Stimulated activated CD4-positive, alpha-beta T cell treated with anti-CD3 and anti-CD28 coated beads, Interleukin-2, amount 100 ng/mL, for 48 hours (primary cell): Measurements from ENCODE around the gene RPL36.
"Not testable (repeated sequence)": the region's sequence is repeated elsewhere in the genome, so short reads cannot be mapped to it uniquely, and the experiment has no call there.

ENCODE experiments used
- DNase-seq, 2 donors: peaks; one replicate each; pipeline ENCODE4 v3.0.0-alpha.2; 2020

Gene RPL36

DNA sequence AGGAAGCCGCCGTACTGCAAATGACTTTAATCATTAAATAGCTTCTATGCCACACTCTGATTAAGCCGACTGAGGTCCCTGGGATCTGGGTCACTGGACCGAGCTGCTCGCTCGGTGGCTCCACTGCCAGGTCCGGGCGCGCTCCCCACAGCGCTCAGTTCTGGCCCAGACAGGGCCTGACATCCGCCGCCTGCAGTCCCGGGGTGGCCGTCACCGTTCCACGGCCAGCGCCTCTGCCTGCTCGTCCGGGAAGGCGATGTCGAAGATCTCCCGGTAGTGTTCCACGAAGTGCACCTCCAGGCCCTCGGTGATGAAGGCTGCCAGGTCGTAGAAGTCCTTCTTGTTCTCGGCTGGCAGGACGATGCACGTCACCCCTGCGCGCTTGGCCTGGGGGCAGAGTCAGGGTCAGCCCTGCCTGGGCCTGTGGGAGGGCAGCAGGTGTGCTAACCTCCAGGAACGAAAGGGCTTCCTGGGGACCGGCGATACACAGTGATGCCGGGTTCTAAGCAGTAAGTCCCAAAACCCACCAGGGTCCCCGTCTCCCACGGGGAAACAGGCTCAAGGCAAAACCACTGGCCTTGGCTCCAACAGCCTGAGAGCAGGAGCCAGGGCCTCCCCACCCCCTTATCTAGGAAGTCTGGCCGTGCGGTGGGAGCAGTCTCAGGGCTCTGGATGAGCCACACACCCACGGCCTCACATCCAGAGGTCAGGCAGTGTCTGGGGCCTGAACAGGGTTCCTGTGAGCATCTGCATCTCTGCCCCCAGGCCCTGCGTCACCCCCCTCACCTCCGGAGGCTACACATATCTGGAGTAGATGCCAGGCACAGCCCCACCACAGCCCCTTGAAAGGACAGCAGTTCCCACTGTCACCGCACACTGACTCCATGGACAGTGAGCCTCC lies 2.0 kb downstream of the RPL36 start:
- DNase-seq = no peak

DNA sequence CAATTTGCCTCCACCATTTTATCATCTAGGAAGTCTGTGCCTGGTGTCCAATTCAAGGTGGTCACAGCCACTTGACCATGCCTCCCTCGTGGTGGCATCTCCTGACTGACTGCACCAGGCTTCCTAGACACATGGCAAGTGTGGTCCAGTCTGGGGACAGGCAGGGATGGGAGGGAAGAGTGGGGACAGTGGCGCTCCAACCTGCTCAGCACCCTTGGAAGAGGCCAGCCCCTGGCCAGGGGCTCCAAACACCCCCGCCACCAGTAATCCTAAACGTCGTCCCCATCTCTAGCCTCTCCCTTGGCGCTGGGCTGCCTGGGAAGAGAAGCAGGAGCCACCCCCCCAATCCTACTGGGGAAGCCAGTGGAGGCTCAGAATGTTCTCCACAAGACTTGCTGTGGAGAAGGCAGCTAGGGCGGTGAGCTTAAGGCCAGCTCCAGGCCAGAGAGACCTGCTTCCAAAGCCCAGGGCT lies 2.7 kb downstream of the RPL36 start:
- DNase-seq = no peak

DNA sequence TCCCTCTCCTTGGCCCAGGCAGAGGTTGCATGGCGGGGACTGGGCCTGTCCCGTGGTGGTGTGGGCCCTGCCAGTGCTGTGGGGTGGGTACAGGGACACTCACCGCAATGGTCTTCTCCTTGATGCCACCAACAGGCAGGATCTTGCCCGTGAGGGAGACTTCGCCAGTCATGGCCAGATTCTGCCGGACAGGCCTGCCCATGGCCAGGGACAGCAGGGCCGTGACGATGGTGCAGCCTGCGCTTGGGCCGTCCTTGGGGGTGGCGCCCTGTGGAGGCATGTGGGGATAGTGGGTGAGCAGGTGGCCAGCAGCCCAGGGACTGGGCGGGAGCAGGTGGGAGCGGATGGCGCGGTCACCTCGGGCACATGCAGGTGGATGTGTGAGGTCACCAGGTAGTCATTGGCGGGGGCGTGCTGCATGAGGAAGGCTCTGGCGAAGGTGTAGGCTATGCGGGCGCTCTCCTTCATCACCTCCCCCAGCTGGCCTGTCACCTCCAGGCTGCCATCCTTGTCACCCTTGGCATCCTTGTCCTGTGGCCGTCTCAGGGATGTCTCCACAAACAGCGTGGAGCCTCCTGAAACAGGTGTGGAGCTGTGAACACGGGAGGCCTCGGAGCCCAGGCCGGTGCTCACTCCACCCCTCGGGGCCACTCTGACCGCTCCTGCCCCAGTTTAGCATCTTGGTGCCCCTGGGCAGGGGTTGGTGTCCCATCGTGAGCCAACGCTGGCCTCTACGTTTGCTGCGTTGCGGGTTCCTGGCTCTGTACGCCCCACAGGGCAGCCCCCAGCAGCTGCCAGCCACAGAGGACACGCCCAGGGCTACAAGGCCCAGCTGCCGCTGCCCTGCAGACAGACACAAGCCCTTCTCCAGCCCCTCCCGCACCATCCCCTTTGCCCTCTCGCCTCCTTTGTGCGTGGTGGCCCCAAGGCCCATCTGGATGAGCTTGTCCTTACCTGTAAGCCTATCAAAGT lies 3.4 kb downstream of the RPL36 start:
- no peak for DNase-seq

DNA sequence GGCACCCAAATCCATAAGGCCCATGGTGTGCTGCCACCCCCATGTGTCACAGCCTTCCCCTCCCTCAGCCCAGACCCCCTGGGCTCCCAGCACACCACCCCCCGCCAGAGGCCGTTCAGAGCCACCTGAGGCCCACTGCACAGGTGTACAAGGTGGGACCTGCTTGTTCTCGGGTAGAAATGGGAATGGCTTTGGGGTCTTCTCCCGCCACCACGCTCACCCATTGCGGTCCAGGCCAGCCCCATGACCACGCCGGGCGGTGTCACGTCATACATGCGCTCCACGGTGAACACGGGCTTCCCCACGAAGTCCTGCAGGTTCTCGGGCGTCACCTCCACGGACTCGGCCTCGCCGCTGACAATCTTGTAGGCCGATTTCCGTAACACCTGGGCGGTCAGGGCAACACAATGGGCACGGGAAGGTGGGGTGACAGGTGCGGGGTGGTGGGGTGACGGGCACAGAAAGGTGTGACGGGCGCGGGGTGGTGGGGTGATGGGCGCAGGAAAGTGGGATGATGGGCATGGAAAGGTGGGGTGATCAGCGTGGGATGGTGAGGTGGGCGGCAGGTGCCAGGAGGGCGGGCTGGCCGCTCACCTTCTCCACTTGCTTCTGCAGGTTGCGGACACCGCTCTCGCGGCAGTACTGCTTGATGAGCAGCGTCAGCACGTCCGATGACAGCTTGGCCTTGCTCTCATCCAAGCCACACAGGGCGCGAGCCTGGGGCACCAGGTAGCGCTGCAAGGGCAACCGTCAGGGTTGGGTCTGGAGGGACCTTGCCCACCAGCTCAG lies 4.3 kb downstream of the RPL36 start:
- DNase-seq = no peak

DNA sequence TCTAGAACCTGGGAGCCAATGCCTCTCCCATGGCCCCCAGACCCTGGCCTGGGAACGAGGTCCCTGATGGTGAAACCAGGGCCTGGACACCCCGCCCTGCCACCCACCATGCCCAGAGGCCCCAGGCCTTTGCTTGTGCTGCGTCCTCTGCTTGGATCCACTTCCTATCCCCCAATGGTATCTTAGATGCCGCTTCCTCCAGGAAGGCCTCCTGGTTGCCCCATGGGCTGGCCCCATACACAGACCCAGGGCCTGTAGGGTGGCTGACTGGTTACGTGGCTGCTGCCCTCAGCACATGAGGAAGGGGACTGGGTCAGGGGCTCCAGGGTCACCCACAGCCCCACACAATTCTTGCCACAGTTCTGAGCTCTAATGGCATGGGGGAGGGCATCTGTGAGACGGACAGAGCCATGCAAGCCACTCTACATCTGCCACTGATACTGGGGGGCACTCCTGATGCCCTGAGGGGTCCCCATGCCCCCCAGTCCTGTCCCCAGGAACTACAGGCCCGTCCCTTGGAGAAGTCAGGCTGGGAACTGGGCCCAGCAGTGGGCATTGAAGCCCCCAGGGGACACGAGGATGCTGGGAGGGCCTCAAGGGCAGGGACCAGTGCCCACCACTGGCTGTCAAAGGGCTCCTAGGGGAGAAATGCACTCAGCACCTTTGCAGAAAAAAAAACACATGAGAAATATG lies 5.0 kb downstream of the RPL36 start:
- no peak for DNase-seq

DNA sequence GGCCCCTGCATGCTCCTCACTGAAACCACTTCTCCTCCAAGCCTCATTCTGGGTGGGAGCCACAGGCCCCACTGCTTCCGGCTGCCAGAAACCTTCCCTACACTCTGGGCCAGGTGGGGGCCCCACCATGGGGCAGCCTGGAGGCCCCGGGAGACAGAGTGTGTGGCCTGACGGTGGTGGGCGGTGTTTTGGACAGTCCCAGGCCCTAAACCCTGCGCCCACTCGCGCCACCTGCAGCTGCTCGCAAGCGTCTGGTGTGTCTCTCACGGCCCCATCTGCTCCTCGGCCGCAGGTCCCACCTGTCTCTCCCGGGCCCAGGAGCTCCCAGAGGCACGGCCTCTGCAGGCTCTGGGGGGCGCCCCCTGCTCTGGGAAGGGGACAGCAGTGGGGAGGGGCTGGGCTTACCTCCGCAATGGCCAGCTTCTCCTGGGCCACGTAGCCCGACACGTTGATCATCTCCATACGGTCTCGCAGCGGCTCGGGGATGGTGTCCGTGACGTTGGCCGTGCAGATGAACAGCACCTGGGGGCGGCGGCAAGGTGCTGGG lies 5.6 kb downstream of the RPL36 start:
- no peak for DNase-seq

DNA sequence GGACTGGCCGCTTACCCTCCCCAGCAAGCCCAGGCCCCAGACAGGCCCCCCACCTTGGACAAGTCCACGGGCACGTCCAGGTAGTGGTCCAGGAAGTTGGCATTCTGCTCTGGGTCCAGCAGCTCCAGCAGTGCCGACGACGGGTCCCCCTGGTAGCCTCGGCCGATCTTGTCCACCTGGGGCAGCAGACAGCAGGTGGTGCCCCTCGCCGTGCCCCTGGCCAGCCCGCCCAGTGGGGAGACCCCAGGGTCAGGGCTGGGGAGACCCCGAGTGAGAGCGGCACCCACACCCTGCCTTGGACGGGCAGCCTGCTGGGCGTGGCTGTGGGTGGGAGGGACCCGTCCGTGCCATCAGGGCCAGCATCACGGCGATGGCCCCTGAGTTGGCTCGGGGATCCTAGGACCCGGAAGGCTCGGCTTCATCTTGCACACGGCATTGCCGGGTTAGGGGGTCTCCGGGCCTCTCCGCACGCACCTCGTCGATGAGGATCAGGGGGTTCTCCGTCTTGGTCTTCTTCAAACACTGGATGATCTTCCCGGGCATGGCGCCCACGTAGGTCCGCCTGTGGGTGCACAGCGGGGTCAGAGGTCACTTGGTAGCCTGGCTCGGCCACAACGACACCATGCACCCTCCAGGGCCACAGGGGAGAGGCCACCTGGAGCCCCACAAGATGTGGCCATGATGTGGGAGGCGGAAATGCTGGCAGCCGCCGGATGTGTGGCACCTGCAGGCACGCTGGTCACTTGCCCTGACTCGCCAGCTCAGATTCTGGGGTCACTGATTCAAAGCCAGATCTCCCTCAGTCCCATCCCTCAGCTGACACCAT lies 6.3 kb downstream of the RPL36 start:
- DNase-seq = no peak

DNA sequence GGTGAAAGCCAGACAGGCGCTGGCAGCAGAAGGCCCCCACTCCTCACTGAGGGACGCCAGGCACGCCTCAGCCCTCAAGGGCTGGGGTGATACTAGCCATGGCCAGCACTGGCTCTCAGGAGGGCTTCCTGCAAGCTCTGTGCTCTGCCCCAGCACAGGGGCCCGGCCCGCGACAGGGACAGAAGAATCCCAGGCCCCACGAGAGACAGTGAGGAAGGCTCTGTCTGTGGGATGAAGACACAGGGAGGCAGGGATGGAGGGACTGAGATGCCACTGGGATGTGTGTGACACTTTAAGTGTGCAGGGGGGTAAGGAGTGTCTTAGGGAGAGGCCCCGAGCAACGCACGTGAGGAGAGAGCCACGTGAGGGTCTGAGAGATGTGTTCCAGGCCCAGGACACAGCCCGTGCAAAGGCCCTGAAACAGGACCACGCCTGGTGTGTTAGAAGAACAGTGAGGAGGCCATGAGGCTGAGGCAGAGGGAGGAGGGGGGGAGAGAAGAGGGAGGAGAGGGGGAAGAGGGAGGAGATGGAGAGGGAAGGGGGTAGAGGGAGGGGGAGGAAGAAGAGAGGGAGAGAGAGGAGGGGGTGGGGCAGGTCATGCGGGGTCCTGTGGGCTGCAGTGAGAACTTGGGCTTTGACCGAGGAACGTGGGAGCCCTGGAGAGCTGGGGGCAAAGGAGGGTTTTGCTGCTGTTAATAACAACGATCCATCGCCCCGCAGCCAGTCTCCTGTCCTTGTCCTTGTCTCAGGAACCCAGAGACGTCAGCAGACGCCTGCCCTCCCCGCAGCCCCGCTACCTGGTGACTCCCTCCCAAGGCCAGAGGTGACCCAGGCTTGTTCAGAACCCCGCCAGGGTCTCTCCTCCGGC lies 7.2 kb downstream of the RPL36 start:
- no peak for DNase-seq

DNA sequence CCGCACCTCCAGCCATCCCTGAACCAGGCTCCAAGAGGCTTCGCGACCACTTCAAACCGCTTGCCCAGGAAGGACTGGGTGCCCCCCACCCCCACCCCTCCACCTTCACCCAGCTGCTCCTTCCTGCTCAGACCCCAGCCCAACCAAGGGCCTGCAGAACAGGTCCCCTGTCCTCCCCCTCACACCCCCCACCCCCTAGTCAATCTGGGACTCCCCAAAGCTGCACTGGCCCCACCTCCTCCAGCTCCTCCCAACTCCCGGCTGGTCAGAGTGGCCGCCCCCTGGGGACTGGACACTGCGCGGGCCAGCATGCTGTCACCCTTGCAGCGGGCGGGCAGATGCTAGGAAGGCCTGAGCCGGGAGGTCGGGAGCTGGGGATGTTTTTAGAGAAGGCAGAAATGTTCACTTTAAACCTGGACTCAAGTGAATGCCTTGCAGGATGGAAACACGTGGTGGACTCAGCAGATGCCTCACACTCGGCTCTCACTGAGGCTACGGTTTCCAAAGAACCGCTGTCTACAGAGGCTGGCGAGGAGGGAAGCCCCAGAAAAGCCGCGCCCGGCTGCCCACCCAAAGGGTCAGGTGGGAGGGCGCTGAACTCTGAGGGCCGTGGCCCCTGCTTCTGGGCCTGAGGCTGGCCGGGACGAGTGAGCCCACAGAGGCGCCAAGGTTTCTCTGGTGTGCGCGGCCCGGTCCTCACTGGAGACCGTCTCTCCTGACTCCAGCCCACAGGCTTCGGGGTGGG lies 8.0 kb downstream of the RPL36 start:
- no peak for DNase-seq

DNA sequence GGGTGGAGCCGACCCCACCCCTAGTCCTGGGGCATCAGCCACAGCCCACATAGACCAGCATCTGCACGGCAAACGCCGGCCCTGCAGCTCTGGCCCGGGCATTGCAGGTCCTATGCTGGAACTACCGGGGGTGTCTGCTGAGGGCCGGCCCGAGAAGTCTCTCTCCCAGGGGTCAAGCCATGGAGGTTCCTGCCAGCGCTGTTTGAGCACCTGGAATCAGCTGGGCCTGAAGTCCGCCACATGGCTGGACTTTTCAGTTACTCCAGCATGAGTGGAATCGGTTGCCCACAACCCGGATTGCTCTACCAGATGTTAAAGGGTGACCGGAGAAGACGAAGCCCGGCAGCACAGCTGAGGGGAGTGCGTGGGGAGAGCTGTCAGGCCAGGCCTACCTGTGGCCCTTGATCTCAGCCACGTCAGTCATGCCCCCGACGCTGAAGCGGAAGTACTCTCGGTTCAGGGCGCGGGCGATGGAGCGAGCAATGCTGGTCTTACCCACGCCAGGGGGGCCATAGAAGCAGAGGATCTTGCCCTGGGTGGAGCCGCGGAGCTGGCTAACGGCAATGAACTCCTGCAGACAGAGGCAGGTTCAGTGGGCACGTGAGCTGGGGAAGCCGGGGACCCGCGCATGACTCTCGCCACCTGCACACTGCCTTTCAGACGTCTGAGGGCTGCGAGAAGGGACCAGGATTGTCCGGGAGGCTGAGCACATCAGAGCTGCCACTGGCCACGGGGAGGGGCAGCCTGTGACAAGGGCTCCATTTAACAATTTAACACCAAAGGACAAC lies 8.7 kb downstream of the RPL36 start:
- DNase-seq = no peak

DNA sequence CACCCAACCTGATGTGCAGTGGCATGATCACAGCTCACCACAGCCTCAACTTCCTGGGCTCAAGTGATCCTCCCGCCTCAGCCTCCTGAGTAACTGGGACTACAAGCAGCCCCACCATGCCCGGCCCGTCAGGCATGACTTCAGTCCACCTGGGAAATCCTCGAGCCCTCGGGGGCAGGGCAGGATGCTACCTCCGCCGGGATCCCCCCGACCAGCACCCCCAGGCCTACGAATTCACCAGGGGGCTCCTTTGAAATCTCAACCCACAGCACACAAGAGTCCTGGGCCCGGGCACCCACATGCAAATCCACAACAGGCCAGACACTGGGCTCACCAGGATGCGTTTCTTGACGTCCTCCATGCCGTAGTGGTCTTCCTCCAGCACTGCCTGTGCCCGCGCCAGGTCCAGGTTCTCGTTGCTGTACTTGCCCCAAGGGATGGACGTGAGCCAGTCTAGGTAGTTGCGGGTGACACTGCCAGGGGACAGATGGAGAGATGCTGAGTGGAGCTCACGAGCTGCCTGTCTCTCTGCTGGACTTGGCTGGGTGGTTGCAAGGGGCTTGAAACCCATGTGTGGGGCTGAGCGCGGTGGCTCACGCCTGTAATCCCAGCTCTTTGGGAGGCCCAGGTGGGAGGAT lies 10.5 kb downstream of the RPL36 start:
- DNase-seq = no peak

DNA sequence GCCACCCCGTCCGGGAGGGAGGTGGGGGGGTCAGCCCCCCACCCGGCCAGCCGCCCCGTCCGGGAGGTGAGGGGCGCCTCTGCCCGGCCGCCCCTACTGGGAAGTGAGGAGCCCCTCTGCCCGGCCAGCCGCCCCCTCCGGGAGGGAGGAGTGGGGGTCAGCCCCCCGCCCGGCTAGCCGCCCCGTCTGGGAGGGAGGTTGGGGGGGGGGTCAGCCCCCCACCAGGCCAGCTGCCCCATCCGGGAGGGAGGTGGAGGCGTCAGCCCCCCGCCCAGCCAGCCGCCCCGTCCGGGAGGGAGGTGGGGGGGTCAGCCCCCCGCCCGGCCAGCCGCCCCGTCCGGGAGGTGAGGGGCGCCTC lies 11.9 kb downstream of the RPL36 start:
- DNase-seq = not testable (repeated sequence)

DNA sequence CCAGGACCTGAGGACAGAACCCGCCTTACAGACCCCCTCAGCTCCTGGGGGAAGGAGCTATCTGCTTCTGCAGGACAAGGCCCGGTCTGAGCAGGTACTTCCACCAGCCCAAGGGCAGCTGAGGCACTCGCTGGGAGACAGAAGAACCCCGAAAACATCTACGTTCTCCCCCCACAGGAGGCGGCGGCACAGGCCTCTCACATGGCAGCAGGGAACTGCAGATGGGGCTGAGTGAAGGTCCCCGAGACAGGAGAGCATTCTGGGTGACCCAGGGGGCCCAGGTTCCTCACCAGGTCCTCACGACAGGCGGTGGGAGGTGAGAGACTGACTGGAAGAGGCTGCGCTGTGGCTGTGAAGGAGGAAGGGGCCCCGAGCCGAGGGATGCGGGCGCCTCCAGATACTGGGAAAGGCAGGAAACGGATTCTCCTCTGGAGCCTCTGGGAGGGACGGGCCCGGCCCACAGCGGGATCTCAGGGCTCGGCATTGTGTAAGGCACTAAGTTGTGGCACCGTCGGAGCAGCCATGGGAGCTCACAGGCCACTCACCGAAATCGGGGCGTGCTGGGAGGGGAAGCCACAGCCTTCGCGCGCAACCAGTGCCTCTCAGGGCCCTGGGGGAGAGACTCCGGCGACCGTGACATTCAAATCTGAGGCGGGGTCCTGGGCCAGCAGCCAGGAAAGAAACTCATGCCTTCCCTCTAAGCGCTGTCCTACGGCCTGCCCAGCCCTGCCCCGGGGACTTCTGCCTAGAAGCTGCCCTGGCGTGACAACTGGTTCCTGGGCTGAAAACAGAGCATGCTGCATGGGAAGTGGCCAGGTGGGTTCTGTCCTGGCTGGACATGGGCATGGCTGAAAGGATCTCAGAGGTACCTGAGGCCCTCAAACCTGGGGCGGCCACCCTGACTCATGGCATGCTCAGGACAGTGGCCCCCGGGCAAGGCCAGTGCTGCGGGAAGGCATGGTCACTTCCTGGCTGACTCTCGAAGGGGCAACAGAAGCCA lies 14.0 kb downstream of the RPL36 start:
- DNase-seq = no peak

DNA sequence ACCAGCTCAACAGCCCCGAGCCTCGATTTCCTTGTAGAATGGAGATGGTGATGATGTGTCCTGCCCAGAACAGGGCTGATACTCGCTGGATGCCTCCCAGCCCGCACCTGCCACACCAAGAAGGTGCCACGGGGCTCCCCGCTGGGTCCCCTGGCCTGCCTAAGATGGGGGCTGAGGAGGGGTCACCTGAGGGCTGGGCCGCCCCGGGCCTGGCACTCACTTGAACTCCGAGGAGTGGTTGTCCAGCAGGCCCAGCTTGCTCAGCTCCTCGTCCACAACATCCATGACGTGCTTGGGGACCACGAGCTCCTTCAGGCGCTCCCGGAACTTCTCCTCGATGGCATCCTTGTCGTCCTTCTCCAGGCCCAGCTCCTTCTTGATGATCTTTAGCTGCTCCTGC lies 15.5 kb downstream of the RPL36 start:
- DNase-seq = no peak

DNA sequence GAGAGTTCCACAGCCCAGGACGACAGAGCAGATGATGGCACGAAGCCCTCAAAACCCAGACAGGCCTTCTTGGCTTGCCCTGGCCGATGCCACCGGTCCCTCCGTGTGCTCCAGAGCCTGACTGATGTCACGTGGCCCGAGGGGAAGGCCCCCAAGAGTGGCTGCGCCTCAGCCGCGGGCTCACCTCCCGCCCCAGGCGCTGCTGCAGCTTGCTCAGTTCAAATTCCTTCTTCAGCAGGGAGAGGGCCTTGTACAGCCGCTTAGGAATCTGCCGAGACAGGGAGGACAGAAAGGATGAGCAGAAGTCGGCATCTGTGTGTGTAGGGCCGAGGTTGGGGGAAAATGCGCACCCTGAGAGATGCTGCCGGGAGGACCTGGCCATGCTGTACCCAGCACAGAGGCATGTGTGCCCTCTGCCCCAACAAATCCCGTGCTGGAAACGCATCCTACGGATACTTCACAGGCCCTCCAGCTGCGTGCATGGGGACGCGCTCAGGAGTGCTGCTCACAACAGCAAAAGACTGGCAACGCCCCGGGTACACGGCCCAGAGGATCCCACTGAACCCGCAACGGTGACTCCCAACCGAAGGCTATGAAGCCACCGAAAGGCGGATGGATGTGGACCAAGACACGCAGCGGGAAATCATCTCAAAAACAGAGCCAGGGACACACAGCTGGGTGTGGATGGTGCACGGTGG lies 16.9 kb downstream of the RPL36 start:
- no peak for DNase-seq
